ENCODE data around the gene NAALADL2. TPM values are rescaled to one million over a fixed set of nuclear protein-coding genes. Genes with fewer than 3 reads are reported as not detected.

The NAALADL2 gene
- total RNA-seq, 1 donor from 2014 or later = 11.5 TPM

GRCh38 chr3:175428466-175428865, 569.3 kb downstream of the NAALADL2 start:
- no peak overlapping the region for H3K9ac ChIP-seq
- H3K36me3 ChIP-seq = no peaks in the 10 kb centered on the region
- no peak for TF ChIP-seq EZH2 (IDR thresholded peaks at IDR 0.05)
- H4K20me1 ChIP-seq (ENCODE audit: low read depth) = no peaks in the 10 kb centered on the region
- Mint-ChIP-seq H3K27me3 (ENCODE audit: insufficient read depth, low read depth) (no peaks in the 10 kb centered on the region), H3K36me3 (no peaks in the 10 kb centered on the region), H3K27ac (no peak overlapping the region), H3K4me1 (peaks cover 5% of the 10 kb centered on the region), H3K9me3 (peaks cover 3% of the 10 kb centered on the region), H3K4me3 (no peak overlapping the region)
- no peaks in the 10 kb centered on the region for H3K79me2 ChIP-seq (ENCODE audit: low read depth)
- no peak overlapping the region for H3K4me2 ChIP-seq
- no peaks in the 10 kb centered on the region for H3K4me1 ChIP-seq
- H3K4me3 ChIP-seq = no peak overlapping the region
- no peak overlapping the region for H3K27ac ChIP-seq
- no peaks in the 10 kb centered on the region for H3K27me3 ChIP-seq
- DNase-seq (ENCODE audit: low spot score) = no peak
- H3F3A ChIP-seq (ENCODE audit: low read depth) = no peaks in the 10 kb centered on the region
- H2AFZ ChIP-seq (replicated peaks) = no peak overlapping the region
- H3K9me3 ChIP-seq (ENCODE audit: low read depth) = no peaks in the 10 kb centered on the region

- Histone ChIP-seq H3K4me1 (no peaks in the 10 kb centered on the region), H2AFZ (replicated peaks) (no peak overlapping the region), H3K79me2 (ENCODE audit: low read depth) (no peaks in the 10 kb centered on the region), H3K4me3 (no peak overlapping the region), H4K20me1 (ENCODE audit: low read depth) (no peaks in the 10 kb centered on the region), H3K9ac (no peak overlapping the region), H3K36me3 (no peaks in the 10 kb centered on the region), H3F3A (ENCODE audit: low read depth) (no peaks in the 10 kb centered on the region), H3K27ac (no peak overlapping the region), H3K27me3 (no peaks in the 10 kb centered on the region), H3K9me3 (ENCODE audit: low read depth) (no peaks in the 10 kb centered on the region), H3K4me2 (no peak overlapping the region)
- Mint-ChIP-seq H3K9me3 (no peaks in the 10 kb centered on the region), H3K36me3 (no peaks in the 10 kb centered on the region), H3K27ac (no peak overlapping the region), H3K4me1 (peaks cover 5% of the 10 kb centered on the region), H3K27me3 (ENCODE audit: insufficient read depth, low read depth) (no peaks in the 10 kb centered on the region), H3K4me3 (no peak overlapping the region)
- DNase-seq (ENCODE audit: low spot score) = peak; percentile 7
- TF ChIP-seq EZH2phosphoT487 (IDR thresholded peaks at IDR 0.05) = no peak
- TF ChIP-seq, protein P1, sequence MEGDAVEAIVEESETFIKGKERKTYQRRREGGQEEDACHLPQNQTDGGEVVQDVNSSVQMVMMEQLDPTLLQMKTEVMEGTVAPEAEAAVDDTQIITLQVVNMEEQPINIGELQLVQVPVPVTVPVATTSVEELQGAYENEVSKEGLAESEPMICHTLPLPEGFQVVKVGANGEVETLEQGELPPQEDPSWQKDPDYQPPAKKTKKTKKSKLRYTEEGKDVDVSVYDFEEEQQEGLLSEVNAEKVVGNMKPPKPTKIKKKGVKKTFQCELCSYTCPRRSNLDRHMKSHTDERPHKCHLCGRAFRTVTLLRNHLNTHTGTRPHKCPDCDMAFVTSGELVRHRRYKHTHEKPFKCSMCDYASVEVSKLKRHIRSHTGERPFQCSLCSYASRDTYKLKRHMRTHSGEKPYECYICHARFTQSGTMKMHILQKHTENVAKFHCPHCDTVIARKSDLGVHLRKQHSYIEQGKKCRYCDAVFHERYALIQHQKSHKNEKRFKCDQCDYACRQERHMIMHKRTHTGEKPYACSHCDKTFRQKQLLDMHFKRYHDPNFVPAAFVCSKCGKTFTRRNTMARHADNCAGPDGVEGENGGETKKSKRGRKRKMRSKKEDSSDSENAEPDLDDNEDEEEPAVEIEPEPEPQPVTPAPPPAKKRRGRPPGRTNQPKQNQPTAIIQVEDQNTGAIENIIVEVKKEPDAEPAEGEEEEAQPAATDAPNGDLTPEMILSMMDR (IDR thresholded peaks at IDR 0.05) = no peak
- no peak for TF ChIP-seq EZH2 (IDR thresholded peaks at IDR 0.05)
Observed at GRCh38 chr3:175430983-175431773, 572.0 kb downstream of the NAALADL2 start.

GRCh38 chr3:175432376-175433025, 573.4 kb downstream of the NAALADL2 start:
- Mint-ChIP-seq H3K4me3 (no peak overlapping the region), H3K4me1 (peaks cover 5% of the 10 kb centered on the region), H3K27me3 (ENCODE audit: insufficient read depth, low read depth) (no peaks in the 10 kb centered on the region), H3K9me3 (no peaks in the 10 kb centered on the region), H3K36me3 (no peaks in the 10 kb centered on the region), H3K27ac (no peak overlapping the region)
- Histone ChIP-seq H2AFZ (replicated peaks) (no peak overlapping the region), H3K4me1 (no peaks in the 10 kb centered on the region), H3K27me3 (no peaks in the 10 kb centered on the region), H3K27ac (no peak overlapping the region), H3F3A (ENCODE audit: low read depth) (no peaks in the 10 kb centered on the region), H3K4me3 (no peak overlapping the region), H3K4me2 (no peak overlapping the region), H3K36me3 (no peaks in the 10 kb centered on the region), H3K79me2 (ENCODE audit: low read depth) (no peaks in the 10 kb centered on the region), H3K9me3 (ENCODE audit: low read depth) (no peaks in the 10 kb centered on the region), H3K9ac (no peak overlapping the region), H4K20me1 (ENCODE audit: low read depth) (no peaks in the 10 kb centered on the region)
- DNase-seq (ENCODE audit: low spot score) = no peak
- TF ChIP-seq, protein P1 (IDR thresholded peaks at IDR 0.05) = no peak

All from neural progenitor cell (in vitro differentiated cells).